ENCODE results near the gene IL21R. TPM values are rescaled to one million over a fixed set of nuclear protein-coding genes. Genes with fewer than 3 reads are reported as not detected.

Gene IL21R
- total and polyA plus RNA-seq, 3 donors from 2014 or later = 0.31 to 2.3 (median 0.87) TPM

DNA sequence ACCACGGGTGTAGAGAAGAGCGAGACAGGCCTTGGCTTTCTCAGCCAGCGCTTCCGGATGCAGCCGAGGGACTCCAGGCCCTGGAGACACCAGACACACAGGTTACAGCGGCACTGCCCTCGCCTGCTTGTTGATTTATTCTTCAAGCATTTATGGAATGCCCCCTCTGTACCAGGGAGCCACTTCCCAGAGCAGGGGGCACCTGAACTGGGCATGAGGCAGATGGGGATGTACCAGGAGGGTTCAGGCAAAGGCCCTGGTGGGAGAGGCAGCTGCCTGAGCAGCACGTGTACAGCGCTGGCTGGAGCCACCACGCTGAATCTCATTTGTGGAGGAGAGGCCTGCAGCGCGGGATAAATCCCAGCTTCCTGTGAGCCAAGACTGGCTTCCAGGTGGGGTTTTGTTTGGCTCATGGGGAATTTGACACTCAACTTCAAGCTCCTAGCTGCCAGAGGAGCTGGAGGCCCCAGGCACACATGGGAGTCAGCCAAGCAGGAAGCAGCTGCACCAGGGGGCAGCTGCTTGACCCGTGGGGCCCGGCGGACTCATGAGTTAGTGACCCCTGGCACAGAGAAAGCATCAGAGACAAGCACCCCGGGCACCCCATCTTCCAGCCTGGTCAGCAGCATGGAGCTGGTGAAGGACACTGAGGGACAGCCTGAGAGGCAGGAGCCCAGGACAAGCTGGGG, 59.7 kb downstream of the IL21R start:
- Histone ChIP-seq H3K27ac (no peak overlapping the region), H3K4me3 (no peak overlapping the region), H3K4me1 (peaks cover 26% of the 10 kb centered on the region), H3K27me3 (no peaks in the 10 kb centered on the region), H3K36me3 (ENCODE audit: low read depth, missing control alignments) (no peaks in the 10 kb centered on the region), H3K9me3 (no peaks in the 10 kb centered on the region)
- intact Hi-C loops (cut with DNase I; ENCODE audit: low total_unique reads) = no loop called here
- 68 to 80% methylated on average over 1 to 16 of the region's 16 CpGs for WGBS, 2 donors
- TF ChIP-seq POLR2A (IDR thresholded peaks at IDR 0.05) = no peak
- TF ChIP-seq, protein P1, sequence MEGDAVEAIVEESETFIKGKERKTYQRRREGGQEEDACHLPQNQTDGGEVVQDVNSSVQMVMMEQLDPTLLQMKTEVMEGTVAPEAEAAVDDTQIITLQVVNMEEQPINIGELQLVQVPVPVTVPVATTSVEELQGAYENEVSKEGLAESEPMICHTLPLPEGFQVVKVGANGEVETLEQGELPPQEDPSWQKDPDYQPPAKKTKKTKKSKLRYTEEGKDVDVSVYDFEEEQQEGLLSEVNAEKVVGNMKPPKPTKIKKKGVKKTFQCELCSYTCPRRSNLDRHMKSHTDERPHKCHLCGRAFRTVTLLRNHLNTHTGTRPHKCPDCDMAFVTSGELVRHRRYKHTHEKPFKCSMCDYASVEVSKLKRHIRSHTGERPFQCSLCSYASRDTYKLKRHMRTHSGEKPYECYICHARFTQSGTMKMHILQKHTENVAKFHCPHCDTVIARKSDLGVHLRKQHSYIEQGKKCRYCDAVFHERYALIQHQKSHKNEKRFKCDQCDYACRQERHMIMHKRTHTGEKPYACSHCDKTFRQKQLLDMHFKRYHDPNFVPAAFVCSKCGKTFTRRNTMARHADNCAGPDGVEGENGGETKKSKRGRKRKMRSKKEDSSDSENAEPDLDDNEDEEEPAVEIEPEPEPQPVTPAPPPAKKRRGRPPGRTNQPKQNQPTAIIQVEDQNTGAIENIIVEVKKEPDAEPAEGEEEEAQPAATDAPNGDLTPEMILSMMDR (IDR thresholded peaks at IDR 0.05) = no peak
- DNase-seq = no peak

DNA sequence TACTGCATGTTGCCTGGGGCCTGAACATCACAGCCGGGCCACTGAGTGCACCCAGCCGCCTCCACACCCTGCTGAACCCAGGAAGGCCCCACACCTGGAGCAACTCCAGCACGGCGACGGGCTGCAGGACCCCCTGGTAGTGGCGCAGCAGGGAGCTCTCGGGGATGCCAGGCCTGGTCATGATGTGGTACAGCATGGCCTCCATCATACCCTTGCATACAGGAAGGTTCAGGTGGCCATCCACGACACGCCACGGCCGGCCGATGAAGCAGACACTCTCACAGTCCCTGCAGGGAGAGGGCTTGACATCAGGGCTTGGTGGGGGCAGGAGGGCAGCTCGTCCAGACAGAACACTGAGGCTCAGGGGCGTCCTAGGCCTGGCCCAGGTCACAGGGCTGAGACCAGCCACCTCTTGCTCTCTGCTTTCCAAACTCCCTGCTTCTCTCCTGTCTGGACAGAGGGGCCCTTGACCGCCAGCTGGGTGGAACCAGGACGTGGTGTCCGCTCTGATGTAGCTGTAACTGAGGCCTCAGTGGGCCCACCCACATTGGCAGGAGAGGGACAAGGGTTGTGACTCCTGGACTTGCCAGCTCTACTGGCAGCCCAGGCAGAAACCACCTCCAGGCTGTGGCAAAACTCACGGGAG, 60.3 kb downstream of the IL21R start:
- 72 to 88% methylated on average over 4 to 18 of the region's 18 CpGs for WGBS, 2 donors
- Histone ChIP-seq H3K27ac (no peak overlapping the region), H3K27me3 (no peaks in the 10 kb centered on the region), H3K36me3 (ENCODE audit: low read depth, missing control alignments) (no peaks in the 10 kb centered on the region), H3K9me3 (no peaks in the 10 kb centered on the region), H3K4me1 (peaks cover 26% of the 10 kb centered on the region), H3K4me3 (no peak overlapping the region)
- TF ChIP-seq, protein P1 (IDR thresholded peaks at IDR 0.05) = no peak
- no peak for TF ChIP-seq POLR2A (IDR thresholded peaks at IDR 0.05)
- intact Hi-C loops (cut with DNase I; ENCODE audit: low total_unique reads) = no loop called here
- DNase-seq = no peak

DNA sequence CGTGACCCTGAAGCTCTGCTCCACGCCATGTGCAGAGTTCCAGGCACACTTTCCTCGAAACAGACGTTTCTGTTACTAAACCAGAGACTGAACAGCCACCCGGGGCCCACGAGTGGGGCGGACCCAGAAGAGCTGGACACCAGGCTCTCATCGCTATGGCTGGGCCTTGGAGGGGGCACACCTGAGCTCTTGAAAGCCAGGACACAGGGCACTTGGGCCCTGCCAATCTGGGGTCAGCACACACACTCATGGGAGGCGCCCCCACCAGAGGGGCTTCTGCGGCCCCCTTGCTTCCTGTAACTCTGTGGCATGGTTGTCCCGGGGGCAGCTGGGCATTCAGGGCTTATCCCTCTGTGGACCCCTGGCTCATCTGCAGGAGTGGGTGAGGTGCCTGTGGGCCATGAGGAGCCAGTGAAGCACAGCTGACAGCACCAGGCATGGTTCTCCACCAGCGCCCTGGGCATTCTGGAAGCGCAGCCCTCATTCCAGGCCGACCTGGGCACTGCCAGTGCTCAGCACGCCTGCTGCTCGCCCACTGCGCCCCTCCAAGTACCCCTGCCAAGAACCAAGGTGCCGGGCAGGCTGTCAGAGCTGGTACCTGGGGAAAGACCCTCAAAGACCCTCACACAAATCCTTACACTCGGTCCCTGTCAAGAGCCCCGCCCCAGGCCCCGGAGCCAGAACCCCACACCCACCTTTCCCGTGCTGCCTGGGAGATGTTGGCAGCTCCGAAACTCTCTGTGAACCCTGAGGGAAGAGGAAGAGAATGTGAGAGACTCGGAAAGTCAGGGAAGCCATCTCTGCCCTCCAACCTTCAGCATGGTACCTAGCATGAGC, 61.1 kb downstream of the IL21R start:
- no peaks in the 10 kb centered on the region for H3K36me3 ChIP-seq (ENCODE audit: low read depth, missing control alignments)
- intact Hi-C loops (cut with DNase I; ENCODE audit: low total_unique reads) = no loop called here
- 90 to 93% methylated on average over 8 to 20 of the region's 24 CpGs for WGBS, 2 donors

DNA sequence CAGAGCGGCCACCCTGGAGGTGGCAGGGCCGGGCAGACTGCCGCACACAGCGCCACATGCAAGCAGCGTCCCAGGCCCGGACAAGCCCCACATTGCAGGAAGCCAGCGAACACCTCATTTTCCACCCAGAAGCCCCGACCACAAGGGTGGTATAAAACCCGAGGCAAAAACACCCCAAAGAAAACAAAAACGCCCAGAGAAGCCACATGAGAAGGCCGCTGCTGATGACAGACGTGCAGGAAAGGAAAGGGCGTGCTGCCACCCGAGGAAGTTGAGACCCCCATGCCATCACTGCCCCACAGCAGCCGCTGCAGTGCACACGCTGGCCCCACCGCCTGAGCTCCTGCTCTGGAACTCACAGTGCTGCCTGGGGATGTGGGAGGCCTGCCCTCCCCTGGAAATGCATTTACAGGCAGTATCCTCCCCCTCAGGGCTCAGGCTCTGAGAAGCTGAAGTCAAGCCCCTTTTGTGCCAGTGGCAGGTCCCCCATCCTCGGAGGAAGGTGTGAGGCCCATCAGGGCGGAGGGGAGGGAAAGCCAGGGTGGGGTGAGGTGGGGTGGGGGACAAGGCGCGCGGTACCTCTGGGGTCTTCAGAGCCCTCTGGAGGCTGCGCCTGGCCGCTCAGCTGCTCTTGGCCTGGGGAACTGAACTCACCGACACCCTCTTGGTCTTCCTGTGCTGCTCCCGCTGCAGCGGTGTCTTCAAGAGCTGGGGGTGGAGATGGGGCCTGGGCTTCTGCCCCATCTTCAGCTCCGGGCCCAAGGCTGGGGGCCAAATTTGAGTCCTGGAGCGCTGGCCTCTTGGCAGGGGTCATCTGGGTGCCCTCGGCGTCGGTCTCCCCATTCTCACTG, 62.0 kb downstream of the IL21R start:
- Histone ChIP-seq H3K27me3 (no peaks in the 10 kb centered on the region), H3K4me3 (no peak overlapping the region), H3K36me3 (ENCODE audit: low read depth, missing control alignments) (no peaks in the 10 kb centered on the region), H3K4me1 (peaks cover 26% of the 10 kb centered on the region), H3K27ac (no peak overlapping the region), H3K9me3 (no peaks in the 10 kb centered on the region)
- 84 to 86% methylated on average over 17 to 32 of the region's 32 CpGs for WGBS, 2 donors
- DNase-seq = peak; percentile 38
- no peak for TF ChIP-seq POLR2A (IDR thresholded peaks at IDR 0.05)
- TF ChIP-seq, protein P1 (IDR thresholded peaks at IDR 0.05) = no peak
- intact Hi-C loops (cut with DNase I; ENCODE audit: low total_unique reads) = no loop called here

More for the DNA sequence above, 61.1 kb downstream of the IL21R start:
- Histone ChIP-seq H3K27me3 (no peaks in the 10 kb centered on the region), H3K4me1 (peaks cover 26% of the 10 kb centered on the region), H3K4me3 (no peak overlapping the region), H3K9me3 (no peaks in the 10 kb centered on the region), H3K27ac (no peak overlapping the region)
- no peak for DNase-seq
- TF ChIP-seq, protein P1 (IDR thresholded peaks at IDR 0.05) = no peak
- no peak for TF ChIP-seq POLR2A (IDR thresholded peaks at IDR 0.05)
